ENCODE data around the gene MGST2.
"Not testable (repeated sequence)": the region's sequence is repeated elsewhere in the genome, so short reads cannot be mapped to it uniquely, and the experiment has no call there.

Gene MGST2

DNA sequence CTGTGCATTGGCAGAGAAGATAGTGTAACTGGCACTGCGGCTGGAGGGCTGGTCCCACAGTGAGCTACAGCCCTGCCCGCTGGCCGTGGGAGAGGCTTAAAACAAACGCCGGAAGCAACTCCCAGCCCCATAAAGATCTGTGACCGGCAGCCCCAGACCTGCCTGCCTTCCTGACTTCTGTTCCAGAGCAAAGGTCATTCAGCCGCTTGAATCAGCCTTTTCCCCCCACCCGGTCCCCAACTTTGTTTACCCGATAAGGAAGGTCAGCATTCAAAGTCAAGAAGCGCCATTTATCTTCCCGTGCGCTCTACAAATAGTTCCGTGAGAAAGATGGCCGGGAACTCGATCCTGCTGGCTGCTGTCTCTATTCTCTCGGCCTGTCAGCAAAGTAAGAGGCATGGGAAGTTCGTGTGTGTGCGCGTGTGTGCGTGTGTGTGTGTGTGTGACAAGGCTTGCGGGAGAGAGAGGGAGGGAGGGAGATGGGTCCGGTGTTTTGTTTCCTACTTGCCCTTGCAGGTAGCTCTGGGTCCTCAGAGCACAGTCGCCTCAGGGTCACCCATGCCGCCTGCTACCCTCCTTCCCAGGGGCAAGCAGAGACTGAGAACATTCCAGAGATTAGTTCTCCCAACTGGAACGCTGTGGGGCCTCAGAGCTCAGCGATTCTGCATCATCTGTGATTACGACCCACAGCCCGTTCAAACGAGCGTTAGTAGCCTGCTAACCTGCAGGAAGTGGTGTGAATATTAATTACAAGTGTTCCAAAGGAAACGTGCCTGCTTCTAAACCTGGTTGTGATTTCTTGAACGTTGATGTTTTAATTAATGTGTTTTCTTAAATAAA is at the start of gene MGST2:
Gene MGST2, plus strand, starts transcription at position 130 of the 840 bp plus-strand sequence. Its CDS starts 201 bp downstream, at position 331.
- DNase-seq = peak; percentile 12

DNA sequence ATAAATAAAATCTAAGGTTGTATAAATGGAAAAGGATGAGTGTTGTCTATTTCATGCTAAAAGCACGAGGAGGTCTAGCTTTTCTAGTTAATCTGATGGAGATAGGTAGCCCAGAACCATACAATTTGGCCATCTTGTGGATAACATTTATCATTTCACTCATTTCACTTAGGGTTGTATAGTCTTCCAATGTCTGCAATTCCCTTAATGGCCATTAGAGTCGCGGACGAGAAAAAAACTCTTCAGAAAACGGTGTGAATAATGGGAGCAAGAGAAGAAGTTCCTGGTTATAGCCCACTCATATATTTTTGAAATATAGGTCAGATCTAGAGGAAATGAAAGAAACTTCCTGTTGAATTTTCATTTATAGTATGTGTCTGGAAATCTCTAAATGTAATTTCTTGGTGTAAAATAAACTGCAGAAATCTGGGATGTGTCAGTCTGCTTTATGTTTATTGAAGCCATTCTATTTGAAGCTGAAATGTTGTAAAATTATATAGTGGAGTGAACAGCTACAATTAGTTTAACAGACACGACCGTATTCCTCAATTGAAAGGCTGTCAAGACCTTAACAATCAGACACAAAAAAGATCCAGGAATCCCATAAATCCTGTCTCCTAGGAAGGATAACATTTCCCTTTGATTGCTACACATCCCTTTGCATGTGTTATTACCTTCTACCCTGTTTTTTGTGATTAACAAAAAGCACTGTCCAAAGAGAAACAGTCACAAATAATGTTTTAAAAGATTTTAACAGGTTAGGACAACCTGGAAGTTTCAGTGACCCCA is 47.7 kb upstream of the MGST2 start:
- DNase-seq = no peak

DNA sequence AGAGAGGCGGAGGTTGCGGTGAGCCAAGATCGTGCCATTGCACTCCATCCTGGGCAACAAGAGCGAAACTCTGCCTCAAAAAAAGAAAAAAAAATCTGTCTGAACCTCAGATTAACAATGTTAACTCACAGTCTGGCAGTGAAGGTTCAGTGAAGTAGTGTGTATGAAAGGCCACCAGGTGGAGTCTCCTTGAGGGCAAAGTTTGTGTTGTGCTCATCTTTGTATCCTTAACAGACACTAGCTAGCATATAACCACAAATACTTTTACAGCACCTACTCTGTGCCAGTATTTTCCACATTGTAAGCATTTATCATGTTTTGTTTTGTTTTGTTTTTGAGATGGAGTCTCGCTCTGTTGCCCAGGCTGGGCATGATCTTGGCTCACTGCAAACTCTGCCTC is 46.0 kb upstream of the MGST2 start:
- no peak for DNase-seq

DNA sequence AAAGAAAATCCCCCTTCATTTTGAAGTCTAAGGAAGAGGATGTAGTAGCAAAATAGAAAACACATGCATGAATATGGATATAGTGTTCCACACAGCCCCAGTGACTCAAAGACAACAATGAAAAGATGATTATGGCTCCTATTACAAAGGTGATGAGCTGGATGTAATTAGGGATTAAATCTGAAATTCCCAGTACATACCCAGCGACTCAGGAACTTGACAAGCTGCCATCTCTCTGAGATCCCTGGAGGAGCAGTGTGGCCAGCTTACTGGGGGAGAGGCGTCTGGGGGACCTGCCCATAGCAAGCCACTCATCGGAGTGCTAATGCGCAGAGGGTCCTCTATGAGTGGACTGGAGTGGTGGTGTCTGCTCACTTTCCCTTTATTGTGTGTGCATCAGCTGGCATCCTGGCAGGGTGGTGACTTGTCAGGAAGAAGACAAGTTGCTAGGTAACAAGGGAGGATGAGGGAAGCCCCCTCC is 42.7 kb upstream of the MGST2 start:
- DNase-seq = no peak

DNA sequence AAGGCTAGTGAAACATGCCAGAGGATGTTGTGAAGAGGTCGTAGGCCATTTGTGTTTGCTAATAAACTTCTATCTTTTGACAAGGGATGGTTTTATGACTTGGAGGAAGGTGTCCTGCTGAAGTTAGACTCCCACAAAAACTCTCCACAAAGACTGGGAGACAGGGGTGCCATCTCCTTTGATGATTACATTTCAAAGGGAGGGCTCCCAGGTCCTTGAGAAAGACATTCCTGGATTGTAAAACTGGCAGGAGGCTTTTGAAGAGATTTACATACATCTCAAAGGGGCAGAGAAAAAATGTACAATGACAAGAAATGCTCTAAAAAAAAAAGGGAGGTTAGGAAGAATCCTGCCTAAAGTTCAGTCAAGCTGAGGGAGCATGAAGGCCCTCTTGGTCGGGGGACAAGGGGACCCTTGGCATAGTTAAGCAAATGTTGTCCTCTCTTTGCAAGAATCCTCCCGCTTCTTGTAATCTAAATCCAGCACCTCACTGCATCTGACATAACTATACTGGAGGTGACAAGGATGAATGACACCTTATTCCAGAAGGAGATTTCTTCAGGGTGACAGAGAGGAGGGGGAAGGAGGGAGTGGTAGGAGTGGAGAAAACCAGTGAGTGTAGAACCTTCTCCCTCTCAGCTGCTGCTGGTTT is 41.1 kb upstream of the MGST2 start:
- no peak for DNase-seq

DNA sequence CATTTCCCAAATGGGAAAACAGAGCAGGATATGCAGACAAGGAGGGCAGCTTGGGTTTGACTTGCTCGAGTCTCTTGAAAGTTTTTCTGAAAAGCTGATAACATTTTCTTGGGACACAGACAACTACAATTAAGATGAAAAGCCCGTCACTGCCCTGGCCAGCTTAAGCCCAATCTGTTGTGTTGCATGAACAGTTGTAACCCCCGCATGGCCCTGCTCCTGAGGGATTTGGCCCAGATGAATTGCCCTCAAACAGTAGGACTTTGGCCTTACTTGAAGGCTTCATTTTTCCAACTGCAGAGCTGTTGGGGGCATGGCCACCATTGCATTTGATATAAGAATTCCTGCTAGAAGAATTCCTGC is 40.5 kb upstream of the MGST2 start:
- no peak for DNase-seq

DNA sequence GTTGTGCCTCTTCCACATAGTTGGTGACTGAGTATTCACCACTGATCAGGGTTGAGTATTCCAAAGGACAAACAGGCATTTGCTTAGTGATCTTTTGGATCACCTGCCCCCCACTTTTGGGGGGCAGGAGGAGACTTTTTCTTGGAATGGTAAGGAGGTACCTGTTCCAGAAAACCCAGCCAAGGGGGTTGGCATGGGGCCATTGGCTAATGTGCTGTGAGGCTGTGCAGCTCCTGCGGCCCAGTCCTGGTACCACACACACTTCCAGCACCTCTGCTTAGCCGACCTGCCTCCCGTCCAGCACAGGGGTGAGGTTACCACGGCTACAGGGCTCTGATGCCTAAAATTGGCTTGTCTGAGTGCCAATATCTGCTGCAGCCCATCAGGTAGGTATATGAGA is 40.1 kb upstream of the MGST2 start:
- no peak for DNase-seq

DNA sequence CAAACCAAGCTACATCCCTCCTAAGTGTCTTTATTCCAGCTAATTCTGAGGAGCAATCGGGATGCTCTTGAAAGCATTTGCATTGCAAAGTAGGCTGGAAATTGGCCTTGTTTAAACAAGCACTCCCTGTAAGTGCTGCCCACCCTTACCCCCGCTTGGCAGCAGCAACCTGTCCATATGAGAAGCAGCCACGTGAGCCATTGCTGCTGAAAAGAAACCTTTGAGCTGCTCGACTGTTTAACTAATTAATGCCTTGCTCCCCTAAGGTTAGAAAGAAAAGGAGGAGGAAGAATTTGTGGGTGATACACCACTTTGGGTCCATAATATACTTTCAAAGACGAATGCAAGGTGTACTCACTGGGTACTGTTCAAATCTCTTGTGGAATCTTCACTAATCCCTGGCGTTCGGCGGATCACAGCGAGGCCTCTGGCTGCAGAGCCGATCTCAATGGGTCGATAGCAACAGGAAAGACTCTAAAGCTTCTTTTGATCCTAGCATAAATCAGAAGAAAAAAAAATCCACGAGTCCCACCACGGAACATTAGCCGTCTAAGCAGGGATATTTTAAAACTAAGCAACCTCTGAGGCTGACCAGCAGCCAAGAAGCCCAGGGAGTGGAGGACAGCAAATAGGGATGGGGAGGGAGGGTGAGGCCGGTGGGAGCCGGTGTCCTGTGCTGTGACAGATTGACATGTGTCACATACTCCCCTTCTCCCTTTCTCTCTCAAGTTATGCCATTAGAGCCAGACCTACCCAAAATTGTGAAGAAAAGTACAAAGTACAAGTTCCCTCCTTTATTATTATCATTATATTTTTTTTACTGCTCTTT is 37.2 kb upstream of the MGST2 start:
- no peak for DNase-seq

DNA sequence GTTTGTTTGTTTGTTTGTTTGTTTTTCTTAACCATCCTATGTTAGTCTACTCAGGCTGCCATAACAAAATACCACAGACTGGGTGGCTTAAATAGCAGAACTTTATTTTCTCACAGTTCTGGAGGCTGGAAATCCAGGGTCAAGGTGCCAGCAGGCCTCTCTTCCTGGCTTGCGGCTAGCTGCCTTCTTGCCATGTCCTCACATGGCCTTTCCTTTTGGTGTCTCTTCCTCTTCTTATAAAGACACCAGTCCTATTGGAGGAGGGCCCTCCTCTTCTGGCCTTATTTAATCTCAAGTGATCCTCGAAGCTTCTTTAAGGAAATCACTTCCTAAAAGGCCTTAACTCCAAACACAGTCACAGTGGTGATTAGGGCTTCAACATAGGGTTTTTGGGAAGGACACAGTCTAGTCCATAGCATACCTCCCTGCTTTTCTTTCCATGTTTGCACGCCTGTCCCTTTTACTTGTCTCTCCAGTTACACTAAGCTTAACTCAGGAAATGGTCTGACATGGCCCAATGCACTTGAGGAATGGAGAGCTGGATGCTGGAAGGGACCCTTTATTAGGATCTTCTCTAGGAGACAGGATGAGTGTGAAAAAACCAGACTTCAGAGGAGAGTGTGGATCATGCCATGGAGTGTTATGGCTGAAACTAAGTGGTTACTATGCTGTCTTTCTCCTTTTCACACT is 36.0 kb upstream of the MGST2 start:
- DNase-seq = no peak

DNA sequence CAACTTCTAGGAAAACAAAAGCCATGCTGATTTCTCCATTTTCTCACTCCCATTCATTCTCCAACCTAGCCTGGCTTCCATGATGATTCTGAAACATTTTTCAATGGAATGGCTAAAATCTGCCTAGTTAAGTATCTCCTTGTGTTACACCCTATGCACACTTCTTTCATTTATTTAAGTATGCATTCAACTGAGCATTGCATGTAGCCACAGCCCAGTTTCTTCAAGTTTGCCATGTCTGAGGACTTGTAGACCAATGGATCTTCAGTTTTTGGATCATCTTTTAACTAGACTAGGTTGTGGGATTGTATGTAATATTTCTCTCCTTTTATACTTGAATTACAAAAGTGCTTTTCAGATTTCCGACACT is 35.5 kb upstream of the MGST2 start:
- DNase-seq = no peak

DNA sequence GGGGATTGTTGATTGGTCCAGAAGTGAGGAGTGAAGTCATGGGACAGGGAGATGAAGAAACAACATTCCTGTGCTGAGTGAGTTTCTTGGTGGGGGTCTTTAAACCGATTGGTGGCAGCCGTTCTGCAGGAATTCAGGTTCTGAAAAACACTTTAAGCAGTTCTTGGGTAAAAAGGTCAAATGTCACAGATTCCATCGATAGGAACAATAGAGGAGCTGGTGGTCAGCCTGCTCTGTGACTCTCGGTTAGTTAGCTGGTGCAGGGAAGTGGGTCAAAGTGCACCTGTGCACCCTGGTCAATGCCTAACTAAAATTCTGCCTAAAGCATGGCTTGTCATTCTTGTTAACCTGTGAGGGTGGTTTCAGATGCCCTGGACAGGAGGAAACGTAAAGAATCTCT is 34.6 kb upstream of the MGST2 start:
- DNase-seq = no peak

DNA sequence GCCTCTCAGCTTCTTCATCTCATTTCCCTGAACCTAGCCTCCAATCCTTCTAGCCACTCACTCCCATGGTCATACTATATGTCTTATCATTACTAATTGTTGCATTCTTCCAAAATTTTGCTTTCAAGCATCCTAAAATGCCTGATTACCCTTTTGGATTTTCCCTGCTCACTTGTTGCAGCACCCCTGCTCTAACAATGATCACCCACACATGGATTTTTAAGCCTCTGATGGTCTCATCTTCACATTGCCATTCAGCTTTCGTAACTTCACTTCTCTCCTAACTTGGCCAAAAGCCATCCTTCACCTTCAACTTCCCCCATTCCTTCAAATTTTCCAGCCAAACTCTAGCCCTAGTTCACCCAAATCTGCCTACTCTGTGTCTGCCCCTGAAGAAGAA is 33.8 kb upstream of the MGST2 start:
- DNase-seq = no peak

DNA sequence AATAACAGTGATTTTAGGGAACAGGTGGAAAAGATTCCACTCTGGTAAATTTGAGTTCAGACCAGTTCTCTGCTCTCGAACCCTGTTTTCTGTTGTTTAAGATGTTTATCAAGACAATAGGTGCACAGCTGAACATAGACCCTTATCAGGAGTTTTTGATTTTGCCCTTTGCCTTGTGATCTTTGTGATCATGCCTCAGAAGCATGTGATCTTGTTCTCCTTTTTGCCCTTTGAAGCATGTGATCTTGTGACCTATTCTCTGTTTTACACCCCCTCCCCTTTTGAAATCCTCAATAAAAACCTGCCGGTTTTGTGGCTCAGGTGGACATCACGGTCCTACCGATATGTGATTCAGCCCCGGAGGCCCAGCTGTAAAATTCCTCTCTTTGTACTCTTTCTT is 32.9 kb upstream of the MGST2 start:
- not testable (repeated sequence) for DNase-seq

DNA sequence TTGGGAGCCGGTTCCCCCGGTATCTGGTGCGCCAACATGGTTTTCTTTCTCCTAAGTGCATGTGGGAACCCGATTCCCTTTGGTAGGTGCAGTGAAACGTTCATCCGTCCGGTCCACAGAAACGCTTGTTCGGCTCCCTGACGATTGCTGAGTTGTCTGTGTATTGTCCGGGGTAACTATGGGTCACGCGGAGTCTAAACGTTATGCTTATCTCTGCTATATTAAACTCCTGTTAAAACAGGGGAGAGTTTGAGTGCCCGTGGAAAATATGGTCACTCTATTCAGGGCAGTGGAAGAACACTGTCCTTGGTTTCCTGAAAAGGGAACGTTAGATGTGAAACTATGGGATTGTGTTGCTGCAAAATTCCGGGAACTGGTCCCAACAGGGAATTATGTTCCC is 32.4 kb upstream of the MGST2 start:
- no peak for DNase-seq

DNA sequence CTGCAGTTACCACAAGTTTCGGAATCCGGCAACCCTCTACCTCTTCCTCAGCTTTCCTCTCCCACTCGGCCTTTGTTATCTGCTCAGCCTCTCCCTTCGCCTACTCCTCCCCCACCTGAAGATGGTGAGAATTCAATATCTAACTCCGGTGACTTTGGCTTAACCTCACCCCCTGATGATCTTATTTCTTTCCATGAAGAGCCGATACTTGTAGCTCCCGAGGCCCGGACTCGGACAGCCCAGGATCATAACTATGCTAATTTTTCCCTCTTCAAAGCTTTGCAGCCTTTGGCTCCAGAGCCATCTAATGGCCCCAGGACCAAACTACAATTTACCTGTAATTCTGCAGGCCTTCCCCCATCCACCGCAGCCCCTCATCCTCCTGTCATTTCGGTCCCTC is 32.0 kb upstream of the MGST2 start:
- DNase-seq = no peak

DNA sequence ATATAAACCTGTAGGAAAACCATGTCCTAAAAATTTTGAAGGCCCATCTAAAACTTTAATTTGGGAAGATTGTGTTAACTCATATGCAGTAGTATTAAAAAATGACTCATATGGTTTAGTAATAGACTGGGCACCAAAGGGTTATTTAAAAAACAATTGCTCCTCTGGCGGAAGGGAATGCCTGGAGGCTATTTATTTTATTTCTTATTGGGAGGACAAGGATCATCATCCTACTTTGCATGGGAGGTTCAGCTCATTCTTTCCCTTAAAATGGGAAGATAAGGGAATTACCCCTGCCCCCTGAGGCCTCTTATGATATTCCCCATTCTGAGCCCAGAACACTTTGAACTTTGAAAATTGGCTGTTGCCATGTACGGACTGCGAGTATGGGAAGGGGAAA is 29.7 kb upstream of the MGST2 start:
- DNase-seq = no peak

DNA sequence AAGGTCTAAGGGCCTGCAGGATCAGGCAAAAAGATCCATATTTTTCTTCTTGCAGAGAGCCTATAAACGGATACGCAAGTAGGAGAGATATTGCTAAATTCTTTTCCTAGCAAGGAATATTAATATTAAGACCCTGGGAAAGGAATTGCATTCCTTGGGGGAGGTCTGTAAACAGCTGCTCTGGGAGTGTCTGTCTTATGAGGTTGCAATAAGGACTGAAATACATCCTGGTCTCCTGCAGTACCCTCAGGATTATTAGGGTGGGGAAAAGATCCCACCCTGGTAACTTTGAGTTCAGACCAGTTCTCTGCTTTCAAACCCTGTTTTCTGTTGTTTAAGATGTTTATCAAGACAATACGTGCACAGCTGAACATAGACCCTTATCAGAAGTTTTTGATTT is 27.3 kb upstream of the MGST2 start:
- not testable (repeated sequence) for DNase-seq

DNA sequence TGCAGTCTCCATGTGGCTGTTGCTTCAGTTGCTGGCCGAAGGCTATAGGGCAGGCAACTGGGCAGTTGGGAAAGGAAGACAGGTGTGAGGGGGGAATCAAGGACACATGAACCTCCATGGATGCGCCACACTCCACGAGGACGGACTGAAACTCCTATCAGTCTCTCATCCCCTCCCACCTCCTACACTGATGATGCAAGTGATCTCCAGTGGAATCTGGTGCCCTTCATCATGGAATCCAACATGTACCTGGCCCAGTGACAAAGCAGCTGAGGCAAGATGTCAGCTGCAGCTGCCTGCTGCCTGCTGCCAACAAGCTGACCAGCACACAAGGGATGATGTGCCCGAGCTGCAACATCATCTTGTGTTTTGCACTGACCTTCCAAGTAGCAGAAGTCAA is 26.0 kb upstream of the MGST2 start:
- no peak for DNase-seq

DNA sequence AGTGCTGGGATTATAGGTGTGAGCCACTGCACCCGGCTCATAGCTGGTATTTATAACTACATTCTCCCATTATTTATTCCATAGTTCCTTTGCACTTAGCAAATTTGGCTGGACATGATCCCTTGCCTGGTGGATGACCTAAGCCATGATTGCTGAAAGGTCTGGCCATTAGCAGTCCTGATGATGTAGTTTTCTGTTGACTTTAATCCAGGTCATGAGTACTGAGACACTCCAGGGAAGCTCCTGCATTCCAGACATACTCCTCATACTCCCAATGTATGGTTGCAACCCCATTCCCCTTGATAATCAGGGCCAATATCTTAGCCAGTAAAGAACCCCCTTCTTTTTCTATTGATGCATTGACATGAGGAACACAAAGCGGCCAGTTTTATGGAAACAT is 24.4 kb upstream of the MGST2 start:
- DNase-seq = no peak

DNA sequence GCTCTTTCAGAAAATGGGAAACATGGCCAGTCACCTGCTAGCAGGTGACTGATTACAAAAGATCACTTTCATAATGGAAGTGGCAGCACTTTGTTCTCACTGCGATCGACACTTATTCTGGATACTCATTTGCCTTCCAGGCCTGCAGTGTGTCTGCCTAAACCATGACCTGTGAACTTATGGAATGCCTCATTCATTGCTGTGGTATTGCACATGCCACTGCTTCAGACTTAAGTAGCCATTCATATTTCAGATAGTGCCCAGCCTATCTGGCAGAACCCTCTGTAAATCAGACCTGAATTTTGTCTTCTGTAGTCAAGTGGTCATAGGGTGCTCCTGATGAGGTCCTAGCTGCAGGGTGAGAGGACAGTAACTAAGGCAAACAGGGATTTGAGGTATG is 23.3 kb upstream of the MGST2 start:
- DNase-seq = no peak

DNA sequence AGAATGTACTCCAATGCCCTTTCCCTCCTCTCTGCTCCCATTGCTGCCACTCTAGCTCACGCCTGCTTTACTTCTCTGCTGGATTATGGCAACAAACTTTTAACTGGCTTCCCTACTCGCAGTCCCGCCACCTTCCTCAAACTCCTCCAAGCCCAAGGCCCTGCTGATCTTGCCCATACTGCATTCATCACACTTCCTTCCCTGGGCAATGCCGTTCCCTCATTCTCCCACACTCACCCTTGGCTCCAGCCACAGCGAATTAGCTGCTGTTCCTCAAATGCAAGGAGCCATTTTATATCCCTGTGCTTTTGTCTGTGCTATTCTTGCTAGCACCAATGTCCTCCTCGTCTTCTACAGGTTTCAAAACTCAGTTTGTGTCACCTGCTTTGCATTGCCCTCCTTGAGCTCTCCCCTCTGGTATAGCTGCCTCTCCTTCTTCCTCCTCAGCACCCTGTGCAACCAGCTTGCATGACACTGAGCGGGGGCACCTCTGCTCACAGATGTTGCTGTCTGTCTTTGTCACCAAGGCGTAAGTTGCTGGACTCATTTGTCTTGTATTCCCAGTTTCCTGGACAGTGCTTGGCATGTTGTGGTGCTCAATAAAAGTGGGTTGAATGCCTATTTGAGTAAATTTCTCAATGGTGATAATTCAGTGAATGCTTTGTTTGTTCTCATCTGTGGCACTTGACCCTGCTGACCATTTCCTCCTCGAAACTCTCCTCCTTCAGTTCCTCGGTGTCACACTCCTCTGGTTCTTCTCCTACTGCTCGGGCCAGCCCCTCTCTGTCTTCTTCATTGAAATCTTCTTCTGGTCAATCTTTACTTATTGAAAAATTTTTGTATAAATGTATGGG is 22.4 kb upstream of the MGST2 start:
- no peak for DNase-seq

Data from CD4-positive, alpha-beta T cell treated with Interferon gamma for 1 hour (primary cell).